Measurements from ENCODE around the gene BMPER.

DNA sequence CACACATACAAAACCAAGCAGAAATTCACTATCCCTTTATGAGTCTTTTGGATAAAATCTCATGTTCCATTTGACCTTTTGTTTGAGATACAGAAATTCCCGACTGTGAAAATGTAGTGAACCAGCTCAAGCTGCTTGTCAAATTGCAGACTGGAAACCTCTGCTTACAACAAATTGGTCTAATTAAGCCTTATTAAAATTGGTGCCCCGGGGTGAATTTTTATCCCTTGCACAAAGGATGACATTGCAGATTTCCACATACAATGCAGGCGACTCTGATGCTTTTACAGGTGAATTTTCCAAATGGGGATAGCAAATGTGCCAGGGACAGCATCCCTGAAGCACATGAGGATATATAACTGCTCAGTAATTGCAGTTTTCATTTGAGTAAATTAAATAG, 257.3 kb downstream of the BMPER start:
- TF ChIP-seq, protein P1, sequence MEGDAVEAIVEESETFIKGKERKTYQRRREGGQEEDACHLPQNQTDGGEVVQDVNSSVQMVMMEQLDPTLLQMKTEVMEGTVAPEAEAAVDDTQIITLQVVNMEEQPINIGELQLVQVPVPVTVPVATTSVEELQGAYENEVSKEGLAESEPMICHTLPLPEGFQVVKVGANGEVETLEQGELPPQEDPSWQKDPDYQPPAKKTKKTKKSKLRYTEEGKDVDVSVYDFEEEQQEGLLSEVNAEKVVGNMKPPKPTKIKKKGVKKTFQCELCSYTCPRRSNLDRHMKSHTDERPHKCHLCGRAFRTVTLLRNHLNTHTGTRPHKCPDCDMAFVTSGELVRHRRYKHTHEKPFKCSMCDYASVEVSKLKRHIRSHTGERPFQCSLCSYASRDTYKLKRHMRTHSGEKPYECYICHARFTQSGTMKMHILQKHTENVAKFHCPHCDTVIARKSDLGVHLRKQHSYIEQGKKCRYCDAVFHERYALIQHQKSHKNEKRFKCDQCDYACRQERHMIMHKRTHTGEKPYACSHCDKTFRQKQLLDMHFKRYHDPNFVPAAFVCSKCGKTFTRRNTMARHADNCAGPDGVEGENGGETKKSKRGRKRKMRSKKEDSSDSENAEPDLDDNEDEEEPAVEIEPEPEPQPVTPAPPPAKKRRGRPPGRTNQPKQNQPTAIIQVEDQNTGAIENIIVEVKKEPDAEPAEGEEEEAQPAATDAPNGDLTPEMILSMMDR (conservative IDR thresholded peaks at IDR 0.05): no peak
- no peak for TF ChIP-seq EZH2 (IDR thresholded peaks at IDR 0.05; ENCODE audit: low read depth)
